Measurements from ENCODE around the gene PIK3IP1. TPM values are rescaled to one million over a fixed set of nuclear protein-coding genes. Genes with fewer than 3 reads are reported as not detected.

Gene PIK3IP1
- total RNA-seq, result 7.9 and 35.0 TPM in 2 replicates

GRCh38 chr22:31292236-31292989 is at the start of gene PIK3IP1:
PIK3IP1 (minus strand) TSS chr22:31292488; CDS start chr22:31292344, 144 bp downstream.

Other genes starting within 250 kb of the PIK3IP1 start
- 101 and 248 TPM in 2 replicates for gene SMTN, start 211.2 kb downstream of the PIK3IP1 start, total RNA-seq
- gene SELENOM, start 184.9 kb downstream of the PIK3IP1 start, total RNA-seq, result 80.7 and 176 TPM in 2 replicates
- gene INPP5J, start 169.5 kb downstream of the PIK3IP1 start, total RNA-seq, result under 0.01 TPM in 1 of 2 replicates, not detected in the other
- not detected in 2 replicates for gene PLA2G3, start 152.0 kb downstream of the PIK3IP1 start, total RNA-seq
- 15.7 and 38.1 TPM in 2 replicates for gene RNF185, start 132.3 kb downstream of the PIK3IP1 start, total RNA-seq
- gene LIMK2, start 80.2 kb downstream of the PIK3IP1 start, total RNA-seq, result 22.8 and 35.2 TPM in 2 replicates
- 7.6 and 10.0 TPM in 2 replicates for gene PATZ1, start 53.9 kb upstream of the PIK3IP1 start, total RNA-seq
- gene DRG1, start 107.1 kb upstream of the PIK3IP1 start, total RNA-seq, result 73.0 and 110 TPM in 2 replicates
- gene EIF4ENIF1, start 197.4 kb upstream of the PIK3IP1 start, total RNA-seq, result 7.6 and 23.0 TPM in 2 replicates
- 13.8 and 21.3 TPM in 2 replicates for gene SFI1, start 204.0 kb upstream of the PIK3IP1 start, total RNA-seq

Measured in regular cardiac myocyte (primary cell).